OCI-LY3 (cell line): ENCODE measurements around the gene ARHGEF26.

Experiments used
- H2AFZ ChIP-seq: fragments of 200-600, 300-600 bp; shearing (Covaris generic); 2 replicates; pipeline ENCODE4 v1.6.0; 2014; ENCODE audit warnings: antibody characterized with exemption, low read depth, low read length
- H3K27ac ChIP-seq: fragments of 200-600, 300-600 bp; sonication (generic); 2 replicates; pipeline ENCODE4 v1.5.1; 2014; ENCODE audit warnings: mild to moderate bottlenecking, low read length, moderate library complexity, mixed read lengths
- H3K27me3 ChIP-seq: fragments of 200-600, 300-600 bp; sonication (generic); 2 replicates; pipeline ENCODE4 v1.6.1; 2014; ENCODE audit warnings: low read depth, low read length, mixed read lengths
- H3K36me3 ChIP-seq: fragments of 200-600, 300-600 bp; sonication (generic); replicated peaks from 2 replicates; pipeline ENCODE3; 2014; ENCODE audit warnings: low read depth, low read length, mixed read lengths
- H3K4me1 ChIP-seq: fragments of 300-600, 200-600 bp; sonication (generic); 2 replicates; pipeline ENCODE4 v1.6.1; 2014; ENCODE audit warnings: low read length, mixed read lengths
- H3K4me2 ChIP-seq: fragments of 200-600, 300-600 bp; sonication (generic); 2 replicates; pipeline ENCODE4 v1.6.1; 2014; ENCODE audit warnings: low read length, mixed read lengths
- H3K4me3 ChIP-seq: fragments of 300-600, 200-600 bp; sonication (generic); 2 replicates; pipeline ENCODE4 v1.5.1; 2014; ENCODE audit warnings: antibody characterized with exemption, mild to moderate bottlenecking, low read length, moderate library complexity
- H3K79me2 ChIP-seq: fragments of 300-600, 200-600 bp; shearing (Covaris generic); 2 replicates; pipeline ENCODE4 v1.6.1; 2014; ENCODE audit warnings: mild to moderate bottlenecking, low read length, mixed read lengths
- H3K9ac ChIP-seq: fragments of 300-600, 200-600 bp; shearing (Covaris generic); 2 replicates; pipeline ENCODE4 v1.6.0; 2014; ENCODE audit warnings: mild to moderate bottlenecking, low read length, moderate library complexity
- H3K9me3 ChIP-seq: fragments of 200-600, 300-600 bp; shearing (Covaris generic); 2 replicates; pipeline ENCODE4 v1.6.1; 2014; ENCODE audit warnings: low read length, mixed read lengths; ENCODE audit not compliant: insufficient read depth
- H4K20me1 ChIP-seq: fragments of 200-600, 300-600 bp; sonication (generic); 2 replicates; pipeline ENCODE4 v1.6.1; 2016; ENCODE audit warnings: low read length, mixed read lengths; ENCODE audit not compliant: insufficient read depth
- EZH2phosphoT487 ChIP-seq: fragments of 200-600 bp; shearing (Covaris generic); IDR thresholded peaks from 2 replicates; pipeline ENCODE4 v1.6.1; 2018; ENCODE audit warnings: antibody characterized with exemption, mixed run types, low read depth
- TF ChIP-seq, protein P1 (sequence below): fragments of 200-600, 300-600 bp; sonication (generic); IDR thresholded peaks from 2 replicates; pipeline ENCODE4 v1.5.1; 2014; ENCODE audit warnings: antibody characterized with exemption, low read length, low read depth

ARHGEF26 gene

GRCh38 chr3:154304116-154304786, 183.1 kb downstream of the ARHGEF26 start:
- H3K4me2 ChIP-seq, result no peak overlapping the region
- H4K20me1 ChIP-seq, result 0 out of 2 replicates have a peak, but pooled peaks cover 4% of the 10 kb centered on the region
- H3K9ac ChIP-seq, result no peak overlapping the region
- no peak overlapping the region for H3K27ac ChIP-seq
- H3K9me3 ChIP-seq, result no peaks in the 10 kb centered on the region
- peaks cover 81% of the 10 kb centered on the region for H3K36me3 ChIP-seq
- no peak for TF ChIP-seq EZH2phosphoT487
- TF ChIP-seq, protein P1, sequence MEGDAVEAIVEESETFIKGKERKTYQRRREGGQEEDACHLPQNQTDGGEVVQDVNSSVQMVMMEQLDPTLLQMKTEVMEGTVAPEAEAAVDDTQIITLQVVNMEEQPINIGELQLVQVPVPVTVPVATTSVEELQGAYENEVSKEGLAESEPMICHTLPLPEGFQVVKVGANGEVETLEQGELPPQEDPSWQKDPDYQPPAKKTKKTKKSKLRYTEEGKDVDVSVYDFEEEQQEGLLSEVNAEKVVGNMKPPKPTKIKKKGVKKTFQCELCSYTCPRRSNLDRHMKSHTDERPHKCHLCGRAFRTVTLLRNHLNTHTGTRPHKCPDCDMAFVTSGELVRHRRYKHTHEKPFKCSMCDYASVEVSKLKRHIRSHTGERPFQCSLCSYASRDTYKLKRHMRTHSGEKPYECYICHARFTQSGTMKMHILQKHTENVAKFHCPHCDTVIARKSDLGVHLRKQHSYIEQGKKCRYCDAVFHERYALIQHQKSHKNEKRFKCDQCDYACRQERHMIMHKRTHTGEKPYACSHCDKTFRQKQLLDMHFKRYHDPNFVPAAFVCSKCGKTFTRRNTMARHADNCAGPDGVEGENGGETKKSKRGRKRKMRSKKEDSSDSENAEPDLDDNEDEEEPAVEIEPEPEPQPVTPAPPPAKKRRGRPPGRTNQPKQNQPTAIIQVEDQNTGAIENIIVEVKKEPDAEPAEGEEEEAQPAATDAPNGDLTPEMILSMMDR, result no peak
- peaks cover 29% of the 10 kb centered on the region for H3K4me1 ChIP-seq
- no peak overlapping the region for H2AFZ ChIP-seq
- H3K4me3 ChIP-seq, result no peak overlapping the region
- H3K27me3 ChIP-seq, result no peaks in the 10 kb centered on the region
- H3K79me2 ChIP-seq, result peaks cover 19% of the 10 kb centered on the region

- H3K36me3 ChIP-seq, result peaks cover 76% of the 10 kb centered on the region
- TF ChIP-seq, protein P1, result no peak
- TF ChIP-seq EZH2phosphoT487, result no peak
These were observed 183.7 kb downstream of the ARHGEF26 start for GRCh38 chr3:154304936-154305335.

DNA sequence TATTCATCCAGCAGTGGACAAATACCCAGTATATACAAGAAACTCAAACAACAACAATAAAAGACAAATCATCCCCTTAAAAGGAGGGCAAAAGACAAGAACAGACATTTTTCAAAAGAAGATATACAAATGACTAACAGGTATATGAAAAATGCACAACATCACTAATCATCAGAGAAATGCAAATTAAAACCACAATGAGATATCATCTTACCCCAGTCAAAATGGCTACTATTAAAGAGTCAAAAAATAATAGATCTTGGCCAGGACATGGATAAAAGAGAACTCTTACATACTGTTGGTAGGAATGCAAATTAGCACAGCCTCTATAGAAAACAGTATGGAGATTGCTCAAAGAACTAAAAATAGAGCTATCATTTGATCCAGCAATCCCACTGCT, 186.2 kb downstream of the ARHGEF26 start:
- Histone ChIP-seq H3K79me2 (peaks cover 19% of the 10 kb centered on the region), H3K9ac (no peak overlapping the region), H4K20me1 (0 out of 2 replicates have a peak, but pooled peaks cover 4% of the 10 kb centered on the region), H3K4me3 (no peak overlapping the region), H3K27me3 (no peaks in the 10 kb centered on the region), H3K9me3 (no peaks in the 10 kb centered on the region), H2AFZ (no peak overlapping the region), H3K4me2 (no peak overlapping the region), H3K27ac (no peak overlapping the region), H3K36me3 (peaks cover 58% of the 10 kb centered on the region), H3K4me1 (peaks cover 29% of the 10 kb centered on the region)
- no peak for TF ChIP-seq EZH2phosphoT487
- TF ChIP-seq, protein P1, result no peak

More at GRCh38 chr3:154304936-154305335, 183.7 kb downstream of the ARHGEF26 start:
- Histone ChIP-seq H3K9ac (no peak overlapping the region), H3K4me1 (peaks cover 29% of the 10 kb centered on the region), H3K4me2 (peak overlapping the region; percentile 31), H4K20me1 (0 out of 2 replicates have a peak, but pooled peaks cover 4% of the 10 kb centered on the region), H3K27ac (no peak overlapping the region), H3K79me2 (peaks cover 19% of the 10 kb centered on the region), H3K9me3 (no peaks in the 10 kb centered on the region), H3K27me3 (no peaks in the 10 kb centered on the region), H3K4me3 (no peak overlapping the region), H2AFZ (no peak overlapping the region)
